ENCODE data around the gene NKTR.

NKTR gene

DNA sequence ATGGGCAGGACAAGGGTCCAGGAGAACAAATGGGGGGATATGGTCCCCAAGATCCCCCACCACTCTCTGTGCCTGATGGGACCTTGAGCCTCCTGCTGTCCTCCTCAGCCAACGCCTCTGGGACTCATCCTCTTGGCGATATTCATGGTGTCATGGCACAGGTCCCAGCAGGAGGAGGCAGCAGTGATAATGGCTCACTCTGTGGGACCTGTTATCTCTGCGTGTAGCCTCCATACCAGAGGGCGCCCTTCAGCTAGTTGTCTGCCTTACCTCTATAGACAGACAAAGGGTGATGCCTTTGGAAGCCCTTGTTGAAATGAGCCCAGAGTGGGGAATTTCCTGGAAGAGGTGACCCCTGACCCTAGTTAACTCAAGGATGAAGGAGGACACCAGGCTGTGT lies 60.4 kb downstream of the NKTR start:
- H3K4me3 ChIP-seq (replicated peaks in 1 of 2; ENCODE audit: low read depth in 2 of 2, low read length in 2 of 2): no peak overlapping the region
- TF ChIP-seq, protein P1, sequence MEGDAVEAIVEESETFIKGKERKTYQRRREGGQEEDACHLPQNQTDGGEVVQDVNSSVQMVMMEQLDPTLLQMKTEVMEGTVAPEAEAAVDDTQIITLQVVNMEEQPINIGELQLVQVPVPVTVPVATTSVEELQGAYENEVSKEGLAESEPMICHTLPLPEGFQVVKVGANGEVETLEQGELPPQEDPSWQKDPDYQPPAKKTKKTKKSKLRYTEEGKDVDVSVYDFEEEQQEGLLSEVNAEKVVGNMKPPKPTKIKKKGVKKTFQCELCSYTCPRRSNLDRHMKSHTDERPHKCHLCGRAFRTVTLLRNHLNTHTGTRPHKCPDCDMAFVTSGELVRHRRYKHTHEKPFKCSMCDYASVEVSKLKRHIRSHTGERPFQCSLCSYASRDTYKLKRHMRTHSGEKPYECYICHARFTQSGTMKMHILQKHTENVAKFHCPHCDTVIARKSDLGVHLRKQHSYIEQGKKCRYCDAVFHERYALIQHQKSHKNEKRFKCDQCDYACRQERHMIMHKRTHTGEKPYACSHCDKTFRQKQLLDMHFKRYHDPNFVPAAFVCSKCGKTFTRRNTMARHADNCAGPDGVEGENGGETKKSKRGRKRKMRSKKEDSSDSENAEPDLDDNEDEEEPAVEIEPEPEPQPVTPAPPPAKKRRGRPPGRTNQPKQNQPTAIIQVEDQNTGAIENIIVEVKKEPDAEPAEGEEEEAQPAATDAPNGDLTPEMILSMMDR (IDR thresholded peaks at IDR 0.05; ENCODE audit: low read depth, low read length): no peak

DNA sequence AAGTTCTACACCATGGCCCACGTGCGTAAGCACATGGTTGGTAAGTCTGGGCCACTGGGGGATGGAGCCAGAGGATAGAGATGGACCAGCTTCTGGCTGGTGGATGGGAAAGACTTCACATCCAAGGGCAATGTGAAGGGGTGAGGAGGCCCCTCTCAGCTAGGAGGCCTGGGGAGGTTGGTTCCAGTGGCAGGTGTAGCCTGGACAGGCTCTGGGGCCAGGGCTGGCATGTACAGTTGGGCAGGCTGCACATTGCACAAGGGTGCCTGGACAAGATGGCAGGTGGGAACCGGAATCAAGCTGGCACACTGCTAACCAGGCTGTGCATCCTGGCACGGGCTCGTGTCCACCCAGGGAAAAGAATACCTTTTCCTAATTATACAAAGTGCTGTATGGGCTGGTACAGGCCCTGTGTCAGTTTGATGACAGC lies 61.1 kb downstream of the NKTR start:
- TF ChIP-seq, protein P1 (IDR thresholded peaks at IDR 0.05; ENCODE audit: low read depth, low read length): no peak
- DNase-seq (ENCODE audit: low read depth in 2 of 2): no peak
- H3K4me3 ChIP-seq (replicated peaks in 1 of 2; ENCODE audit: low read depth in 2 of 2, low read length in 2 of 2): no peak overlapping the region

More for the DNA sequence above, 60.4 kb downstream of the NKTR start:
- DNase-seq (ENCODE audit: low read depth in 2 of 2): no peak

DNA sequence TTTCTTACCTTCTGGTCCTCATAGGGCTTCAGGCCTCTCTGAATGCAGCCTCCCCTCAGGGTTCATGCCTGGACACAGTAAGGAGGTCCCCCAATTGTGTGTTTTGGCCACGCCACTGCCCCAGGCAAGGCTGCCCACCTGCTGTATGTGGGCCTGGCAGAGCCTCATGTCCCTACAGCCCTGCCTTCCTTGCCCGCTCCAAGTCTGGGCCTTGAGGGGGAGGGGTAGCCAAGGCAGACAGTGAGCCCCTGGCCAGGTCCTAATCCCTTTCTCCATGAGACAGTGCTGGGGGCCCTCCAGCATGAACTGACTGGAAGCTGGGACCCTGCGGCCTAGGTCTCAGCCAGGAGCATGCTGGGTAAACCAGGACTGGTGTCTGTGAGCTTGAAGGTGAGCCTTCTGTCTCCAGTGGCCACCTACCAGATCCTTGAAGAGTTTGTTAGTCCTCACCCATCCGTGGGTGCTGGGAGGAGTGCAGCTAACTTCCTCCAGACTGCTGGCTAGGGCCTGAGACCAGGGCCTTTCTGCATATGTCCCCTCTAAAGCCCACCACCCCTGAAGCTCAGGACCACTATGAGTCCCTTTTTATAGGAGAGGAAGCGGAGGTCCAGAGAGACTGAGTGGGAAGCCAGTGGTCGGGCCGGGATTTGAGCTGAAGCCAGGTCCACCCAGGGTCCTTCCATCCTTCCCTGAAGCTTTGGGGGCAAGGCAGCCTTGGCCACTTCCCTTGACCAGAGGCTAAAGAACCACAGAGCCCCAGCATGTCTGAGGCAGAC lies 61.7 kb downstream of the NKTR start:
- no peak overlapping the region for H3K4me3 ChIP-seq (replicated peaks in 1 of 2; ENCODE audit: low read depth in 2 of 2, low read length in 2 of 2)
- TF ChIP-seq, protein P1 (IDR thresholded peaks at IDR 0.05; ENCODE audit: low read depth, low read length): no peak
- no peak for DNase-seq (ENCODE audit: low read depth in 2 of 2)

DNA sequence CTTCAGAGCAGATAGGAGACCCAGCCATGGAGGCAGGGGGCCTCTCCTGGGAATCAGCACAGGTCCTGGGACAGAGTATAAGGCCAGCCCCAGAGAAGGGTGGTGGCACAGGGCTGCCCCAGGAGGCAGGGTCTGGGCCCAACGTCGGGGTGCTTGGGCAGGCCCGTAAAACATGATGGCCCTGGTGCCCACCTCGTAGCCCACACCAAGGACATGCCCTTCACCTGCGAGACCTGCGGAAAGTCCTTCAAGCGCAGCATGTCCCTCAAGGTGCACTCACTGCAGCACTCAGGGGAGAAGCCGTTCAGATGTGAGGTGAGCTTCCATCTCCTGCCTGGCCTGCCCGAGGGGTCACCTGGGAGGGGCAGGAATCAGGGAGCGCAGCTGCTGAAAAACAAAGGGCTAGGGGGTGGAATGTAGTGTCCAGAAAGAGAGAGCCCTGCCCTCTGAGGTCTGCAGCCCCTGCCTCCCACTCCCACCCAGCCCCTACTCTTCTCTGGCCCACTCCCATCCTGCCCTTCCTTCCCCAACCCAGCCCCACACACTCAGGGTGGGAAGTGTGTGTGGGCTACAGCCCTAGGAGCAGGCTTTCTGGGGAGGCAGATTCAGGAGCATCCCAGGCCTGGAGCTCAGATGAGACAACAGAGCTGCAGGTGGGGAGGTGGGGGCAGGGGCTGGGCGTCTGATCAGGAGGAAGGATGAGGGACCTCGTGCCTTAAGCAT lies 62.5 kb downstream of the NKTR start:
- no peak for DNase-seq (ENCODE audit: low read depth in 2 of 2)
- TF ChIP-seq, protein P1 (IDR thresholded peaks at IDR 0.05; ENCODE audit: low read depth, low read length): no peak
- no peak overlapping the region for H3K4me3 ChIP-seq (replicated peaks in 1 of 2; ENCODE audit: low read depth in 2 of 2, low read length in 2 of 2)

DNA sequence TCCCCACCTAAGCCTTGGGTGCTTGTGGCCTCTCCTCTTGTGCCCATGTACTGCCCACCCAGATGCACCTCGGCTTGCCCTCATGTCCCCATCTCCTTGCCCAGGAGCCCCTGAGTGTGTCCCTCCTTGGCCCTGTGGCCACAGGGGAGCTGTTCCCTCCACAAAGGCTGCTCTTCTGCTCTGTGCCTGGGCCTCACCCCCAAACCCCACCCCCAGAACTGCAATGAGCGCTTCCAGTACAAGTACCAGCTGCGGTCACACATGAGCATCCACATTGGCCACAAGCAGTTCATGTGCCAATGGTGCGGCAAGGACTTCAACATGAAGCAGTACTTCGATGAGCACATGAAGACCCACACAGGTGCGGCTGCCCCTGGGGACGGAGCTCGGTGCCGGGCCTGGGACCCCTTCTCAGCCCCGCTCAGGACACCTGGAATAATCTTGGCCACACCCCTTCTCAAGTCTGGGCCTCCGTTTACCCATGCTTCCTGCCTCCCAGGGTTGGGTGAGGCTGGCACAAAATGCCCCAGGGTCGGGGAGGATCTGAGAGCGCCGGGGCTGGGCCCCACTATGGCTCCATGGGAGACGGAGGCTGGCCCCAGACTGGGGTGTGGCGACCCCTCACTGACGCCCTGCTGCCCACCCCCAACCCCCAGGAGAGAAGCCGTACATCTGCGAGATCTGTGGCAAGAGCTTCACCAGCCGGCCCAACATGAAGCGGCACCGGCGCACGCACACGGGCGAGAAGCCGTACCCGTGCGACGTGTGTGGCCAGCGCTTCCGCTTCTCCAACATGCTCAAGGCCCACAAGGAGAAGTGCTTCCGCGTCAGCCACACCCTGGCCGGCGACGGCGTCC lies 63.3 kb downstream of the NKTR start:
- DNase-seq (ENCODE audit: low read depth in 2 of 2): no peak
- TF ChIP-seq, protein P1 (IDR thresholded peaks at IDR 0.05; ENCODE audit: low read depth, low read length): no peak

DNA sequence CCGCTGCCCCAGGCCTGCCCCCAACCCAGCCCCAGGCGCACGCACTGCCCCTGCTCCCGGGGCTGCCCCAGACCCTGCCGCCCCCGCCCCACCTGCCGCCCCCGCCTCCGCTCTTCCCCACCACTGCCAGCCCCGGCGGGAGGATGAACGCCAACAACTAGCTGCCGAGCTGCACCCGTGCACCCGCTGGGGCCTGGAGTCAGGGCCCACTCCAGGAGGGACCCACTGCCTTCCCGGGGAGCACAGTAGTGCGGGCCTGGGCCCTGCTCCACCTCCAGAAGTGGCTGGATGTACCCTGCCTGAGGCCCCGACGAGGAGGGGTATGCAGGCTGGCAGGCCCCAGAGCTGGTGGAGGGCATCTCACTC lies 63.9 kb downstream of the NKTR start:
- DNase-seq (ENCODE audit: low read depth in 2 of 2): no peak
- H3K4me3 ChIP-seq (replicated peaks in 1 of 2; ENCODE audit: low read depth in 2 of 2, low read length in 2 of 2): no peak overlapping the region
- TF ChIP-seq, protein P1 (IDR thresholded peaks at IDR 0.05; ENCODE audit: low read depth, low read length): no peak

More for the DNA sequence above, 63.3 kb downstream of the NKTR start:
- no peak overlapping the region for H3K4me3 ChIP-seq (replicated peaks in 1 of 2; ENCODE audit: low read depth in 2 of 2, low read length in 2 of 2)

Measured in cardiac fibroblast (primary cell).